ENCODE measurements around the gene SCAF4. TPM values are rescaled to one million over a fixed set of nuclear protein-coding genes. Genes with fewer than 3 reads are reported as not detected.

SCAF4 gene
- total RNA-seq, 2 experiments from 2014 or later, result 25.9 to 87.3 TPM

GRCh38 chr21:31665397-31665796 lies 66.5 kb downstream of the SCAF4 start:
- DNase-seq (ENCODE audit: low spot score), result no peak
- no peaks in the 10 kb centered on the region; the same call in 1 of the 2 replicates for H3K9me3 ChIP-seq (ENCODE audit: low read length)
- no peak overlapping the region for H2AFZ ChIP-seq (ENCODE audit: low read length)
- peaks cover 33% of the 10 kb centered on the region for H4K20me1 ChIP-seq (ENCODE audit: insufficient read depth, low read length)
- peaks cover 55% of the 10 kb centered on the region for H3K4me1 ChIP-seq (ENCODE audit: insufficient read depth, low read length, poor library complexity, severe bottlenecking)
- ChIA-PET CTCF (ENCODE audit: unreplicated experiment) (no interaction called here), POLR2A (interaction anchor here (1.1 to 1.2 kb wide), 2 partner anchors 9 to 38 kb away, joined by 4 to 5 read pairs; no protein-coding TSS in a partner anchor)
- TF ChIP-seq EZH2phosphoT487 (IDR thresholded peaks at IDR 0.05; ENCODE audit: borderline replicate concordance, low read depth, low read length), result no peak
- no peak for TF ChIP-seq CTCF (conservative IDR thresholded peaks at IDR 0.05; ENCODE audit: low read length)
- H3K4me3 ChIP-seq (ENCODE audit: low read depth, low read length, poor library complexity, severe bottlenecking), result no peak overlapping the region
- peak overlapping the region; percentile 11; the same call in 1 of the 2 replicates for H3K4me2 ChIP-seq (ENCODE audit: low read length)
- H3K79me2 ChIP-seq (ENCODE audit: insufficient read depth, low read depth, low read length), result peaks cover 67% of the 10 kb centered on the region
- H3K9me2 ChIP-seq (ENCODE audit: insufficient read depth, low read length), result no peaks in the 10 kb centered on the region
- no TSS peak for BruUV-seq (replicated peaks)
- no peak overlapping the region for H3K27ac ChIP-seq (ENCODE audit: low read depth, low read length, poor library complexity, severe bottlenecking)
- peaks cover 91% of the 10 kb centered on the region for H3K36me3 ChIP-seq (ENCODE audit: insufficient read depth, low read length)
- intact Hi-C loops (cut with micrococcal nuclease; ENCODE audit: unreplicated experiment), result loop anchor here (5.0 kb wide), 2 partner anchors 37 to 108 kb away; no protein-coding TSS in a partner anchor

DNA sequence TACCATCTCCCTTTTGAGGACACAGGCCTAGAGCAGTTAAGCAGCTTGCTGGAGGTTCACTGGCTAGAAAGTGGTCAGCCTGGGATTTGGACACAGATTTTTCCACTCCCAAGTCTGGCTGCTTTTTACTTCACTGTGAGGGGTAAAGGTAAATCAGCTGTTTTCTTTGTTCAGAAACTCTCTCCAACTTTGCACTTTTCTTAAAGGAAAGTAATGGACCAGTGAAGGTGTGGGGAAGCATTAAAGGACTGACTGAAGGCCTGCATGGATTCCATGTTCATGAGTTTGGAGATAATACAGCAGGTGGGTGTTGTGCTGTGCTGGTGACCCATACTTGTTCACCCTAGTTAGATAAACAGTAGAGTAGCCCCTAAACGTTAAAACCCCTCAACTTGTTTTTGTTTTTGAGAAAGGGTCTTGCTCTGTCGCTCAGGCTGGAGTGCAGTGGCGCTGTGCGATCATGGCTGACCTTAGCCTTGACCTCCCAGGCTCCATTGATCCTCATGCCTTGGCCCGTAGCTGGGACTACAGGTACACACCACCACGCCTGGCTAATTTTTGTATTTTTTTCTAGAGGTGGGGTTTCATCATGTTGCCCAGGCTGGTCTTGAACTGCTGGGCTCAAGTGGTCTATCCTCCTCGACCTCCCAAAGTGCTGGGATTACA lies 68.2 kb downstream of the SCAF4 start:
- Histone ChIP-seq H3K4me2 (ENCODE audit: low read length) (peak overlapping the region; percentile 46), H3K4me1 (ENCODE audit: insufficient read depth, low read length, poor library complexity, severe bottlenecking) (peaks cover 58% of the 10 kb centered on the region), H3K27ac (ENCODE audit: low read depth, low read length, poor library complexity, severe bottlenecking) (peak overlapping the region; percentile 7), H3K9me2 (ENCODE audit: insufficient read depth, low read length) (no peaks in the 10 kb centered on the region), H3K9me3 (ENCODE audit: low read length) (no peaks in the 10 kb centered on the region; the same call in 1 of the 2 replicates), H3K4me3 (ENCODE audit: low read depth, low read length, poor library complexity, severe bottlenecking) (peak overlapping the region; percentile 33), H2AFZ (ENCODE audit: low read length) (no peak overlapping the region), H4K20me1 (ENCODE audit: insufficient read depth, low read length) (peaks cover 36% of the 10 kb centered on the region), H3K36me3 (ENCODE audit: insufficient read depth, low read length) (peaks cover 74% of the 10 kb centered on the region), H3K79me2 (ENCODE audit: insufficient read depth, low read depth, low read length) (peaks cover 71% of the 10 kb centered on the region)
- TF ChIP-seq CTCF (conservative IDR thresholded peaks at IDR 0.05; ENCODE audit: low read length), result no peak
- no peak for TF ChIP-seq EZH2phosphoT487 (IDR thresholded peaks at IDR 0.05; ENCODE audit: borderline replicate concordance, low read depth, low read length)
- no peak for DNase-seq (ENCODE audit: low spot score)
- ChIA-PET CTCF (ENCODE audit: unreplicated experiment) (no interaction called here), POLR2A (interaction anchor here (0.7 kb wide), 1 partner anchor 651 kb away, joined by 3 read pairs; no protein-coding TSS in a partner anchor)
- intact Hi-C loops (cut with micrococcal nuclease; ENCODE audit: unreplicated experiment), result no loop called here
- no TSS peak for BruUV-seq (replicated peaks)

- DNase-seq (ENCODE audit: low spot score), result peak; percentile 24
- H3K4me1 ChIP-seq (ENCODE audit: insufficient read depth, low read length, poor library complexity, severe bottlenecking), result peaks cover 52% of the 10 kb centered on the region
- peak overlapping the region; percentile 94 for H3K4me2 ChIP-seq (ENCODE audit: low read length)
- BruUV-seq (replicated peaks), result TSS peak; percentile 79
- peak overlapping the region; percentile 31 for H3K27ac ChIP-seq (ENCODE audit: low read depth, low read length, poor library complexity, severe bottlenecking)
- H2AFZ ChIP-seq (ENCODE audit: low read length), result no peak overlapping the region
- H3K79me2 ChIP-seq (ENCODE audit: insufficient read depth, low read depth, low read length), result peaks cover 54% of the 10 kb centered on the region
- intact Hi-C loops (cut with micrococcal nuclease; ENCODE audit: unreplicated experiment), result no loop called here
- H3K9me2 ChIP-seq (ENCODE audit: insufficient read depth, low read length), result no peaks in the 10 kb centered on the region
- ChIA-PET POLR2A (interaction anchor here (0.6 to 1.2 kb wide), 3 partner anchors 8 to 619 kb away, joined by 3 to 5 read pairs (median 4); partner anchors contain the start of gene MIS18A), CTCF (ENCODE audit: unreplicated experiment) (no interaction called here)
- TF ChIP-seq CTCF (conservative IDR thresholded peaks at IDR 0.05; ENCODE audit: low read length) (no peak), EZH2phosphoT487 (IDR thresholded peaks at IDR 0.05; ENCODE audit: borderline replicate concordance, low read depth, low read length) (no peak)
- H3K9me3 ChIP-seq (ENCODE audit: low read length), result no peaks in the 10 kb centered on the region; the same call in 1 of the 2 replicates
- peaks cover 43% of the 10 kb centered on the region for H3K36me3 ChIP-seq (ENCODE audit: insufficient read depth, low read length)
- H4K20me1 ChIP-seq (ENCODE audit: insufficient read depth, low read length), result peaks cover 30% of the 10 kb centered on the region
- peak overlapping the region; percentile 89 for H3K4me3 ChIP-seq (ENCODE audit: low read depth, low read length, poor library complexity, severe bottlenecking)
These were observed 71.3 kb downstream of the SCAF4 start for GRCh38 chr21:31660591-31660990.
